OCI-M2 (cell line): ENCODE data around the gene DHRSX.
"Not testable (repeated sequence)": the region's sequence is repeated elsewhere in the genome, so short reads cannot be mapped to it uniquely, and the experiment has no call there.

Experiments
- DNase-seq: peaks from one replicate; lab custom pipeline; 2025; ENCODE audit not compliant: unreplicated experiment; lab: John Stamatoyannopoulos, UW

The DHRSX gene

GRCh38 chrX:2226182-2226581 lies 274.6 kb downstream of the DHRSX start:
- DNase-seq, result no peak

- no peak for DNase-seq
Observed at GRCh38 chrX:2224597-2225235, 276.1 kb downstream of the DHRSX start.

GRCh38 chrX:2224161-2224560 lies 276.6 kb downstream of the DHRSX start:
- DNase-seq, result no peak

- DNase-seq, result no peak
Observed at GRCh38 chrX:2220829-2221567, 279.8 kb downstream of the DHRSX start.

GRCh38 chrX:2220296-2220695 lies 280.5 kb downstream of the DHRSX start:
- no peak for DNase-seq

GRCh38 chrX:2214138-2214823 lies 286.5 kb downstream of the DHRSX start:
- not testable (repeated sequence) for DNase-seq

GRCh38 chrX:2211667-2212066 lies 289.1 kb downstream of the DHRSX start:
- DNase-seq, result not testable (repeated sequence)

- DNase-seq, result no peak
Observed at GRCh38 chrX:2193273-2193592, 307.5 kb downstream of the DHRSX start.

GRCh38 chrX:2192584-2193272 lies 308.0 kb downstream of the DHRSX start:
- no peak for DNase-seq

- no peak for DNase-seq
Observed at GRCh38 chrX:2188840-2189239, 311.9 kb downstream of the DHRSX start.

- no peak for DNase-seq
Observed at GRCh38 chrX:2188330-2188792, 312.4 kb downstream of the DHRSX start.

GRCh38 chrX:2187352-2188115 lies 313.2 kb downstream of the DHRSX start:
- DNase-seq, result no peak

GRCh38 chrX:2185341-2186082 lies 315.3 kb downstream of the DHRSX start:
- DNase-seq, result no peak

GRCh38 chrX:2184089-2184488 lies 316.7 kb downstream of the DHRSX start:
- DNase-seq, result no peak

GRCh38 chrX:2183193-2183725 lies 317.5 kb downstream of the DHRSX start:
- no peak for DNase-seq

GRCh38 chrX:2177541-2177940 lies 323.2 kb downstream of the DHRSX start:
- no peak for DNase-seq

- DNase-seq, result no peak
Observed at GRCh38 chrX:2176733-2177132, 324.0 kb downstream of the DHRSX start.

- no peak for DNase-seq
Observed at GRCh38 chrX:2176274-2176673, 324.5 kb downstream of the DHRSX start.

- DNase-seq, result no peak
Observed at GRCh38 chrX:2172359-2172758, 328.4 kb downstream of the DHRSX start.
